HG03139 (cell line): ENCODE results near the gene RANBP3.
"Not testable (repeated sequence)": the region's sequence is repeated elsewhere in the genome, so short reads cannot be mapped to it uniquely, and the experiment has no call there.

Experiments used
- ATAC-seq: cut with Tn5 transposase; IDR thresholded peaks from one replicate; pipeline ENCODE4 v1.9.1; 2021; ENCODE audit not compliant: unreplicated experiment

Gene RANBP3

GRCh38 chr19:5977785-5978605 is at the start of gene RANBP3:
Gene RANBP3 (minus strand): TSS chr19:5978140. CDS start chr19:5978082, 58 bp downstream.
- ATAC-seq, result peak; percentile 85

- no peak for ATAC-seq
These were observed 48.7 kb upstream of the RANBP3 start for GRCh38 chr19:6026390-6027227.

- not testable (repeated sequence) for ATAC-seq
These were observed 46.8 kb upstream of the RANBP3 start for GRCh38 chr19:6024756-6025155.

GRCh38 chr19:6023936-6024335 is 46.0 kb upstream of the RANBP3 start:
- no peak for ATAC-seq

GRCh38 chr19:6023085-6023682 is 45.2 kb upstream of the RANBP3 start:
- no peak for ATAC-seq

GRCh38 chr19:6022570-6023064 is 44.7 kb upstream of the RANBP3 start:
- no peak for ATAC-seq

- no peak for ATAC-seq
These were observed 44.1 kb upstream of the RANBP3 start for GRCh38 chr19:6021878-6022569.

- no peak for ATAC-seq
These were observed 43.2 kb upstream of the RANBP3 start for GRCh38 chr19:6020972-6021805.

- ATAC-seq, result no peak
These were observed 42.4 kb upstream of the RANBP3 start for GRCh38 chr19:6020166-6020882.

- no peak for ATAC-seq
These were observed 40.8 kb upstream of the RANBP3 start for GRCh38 chr19:6018786-6019185.

- no peak for ATAC-seq
These were observed 39.6 kb upstream of the RANBP3 start for GRCh38 chr19:6017576-6017975.

- no peak for ATAC-seq
These were observed 38.1 kb upstream of the RANBP3 start for GRCh38 chr19:6015841-6016545.

- no peak for ATAC-seq
These were observed 36.7 kb upstream of the RANBP3 start for GRCh38 chr19:6014551-6015135.

- ATAC-seq, result no peak
These were observed 34.7 kb upstream of the RANBP3 start for GRCh38 chr19:6012426-6013170.

GRCh38 chr19:6011794-6012193 is 33.9 kb upstream of the RANBP3 start:
- ATAC-seq, result no peak

- no peak for ATAC-seq
These were observed 33.3 kb upstream of the RANBP3 start for GRCh38 chr19:6011206-6011605.

- no peak for ATAC-seq
These were observed 32.2 kb upstream of the RANBP3 start for GRCh38 chr19:6010107-6010506.

- ATAC-seq, result no peak
These were observed 29.9 kb upstream of the RANBP3 start for GRCh38 chr19:6007866-6008265.
